ENCODE measurements around the gene FLNB. TPM values are rescaled to one million over a fixed set of nuclear protein-coding genes. Genes with fewer than 3 reads are reported as not detected.

FLNB gene
- total RNA-seq, 1 donor from 2014 or later = 103 TPM

DNA sequence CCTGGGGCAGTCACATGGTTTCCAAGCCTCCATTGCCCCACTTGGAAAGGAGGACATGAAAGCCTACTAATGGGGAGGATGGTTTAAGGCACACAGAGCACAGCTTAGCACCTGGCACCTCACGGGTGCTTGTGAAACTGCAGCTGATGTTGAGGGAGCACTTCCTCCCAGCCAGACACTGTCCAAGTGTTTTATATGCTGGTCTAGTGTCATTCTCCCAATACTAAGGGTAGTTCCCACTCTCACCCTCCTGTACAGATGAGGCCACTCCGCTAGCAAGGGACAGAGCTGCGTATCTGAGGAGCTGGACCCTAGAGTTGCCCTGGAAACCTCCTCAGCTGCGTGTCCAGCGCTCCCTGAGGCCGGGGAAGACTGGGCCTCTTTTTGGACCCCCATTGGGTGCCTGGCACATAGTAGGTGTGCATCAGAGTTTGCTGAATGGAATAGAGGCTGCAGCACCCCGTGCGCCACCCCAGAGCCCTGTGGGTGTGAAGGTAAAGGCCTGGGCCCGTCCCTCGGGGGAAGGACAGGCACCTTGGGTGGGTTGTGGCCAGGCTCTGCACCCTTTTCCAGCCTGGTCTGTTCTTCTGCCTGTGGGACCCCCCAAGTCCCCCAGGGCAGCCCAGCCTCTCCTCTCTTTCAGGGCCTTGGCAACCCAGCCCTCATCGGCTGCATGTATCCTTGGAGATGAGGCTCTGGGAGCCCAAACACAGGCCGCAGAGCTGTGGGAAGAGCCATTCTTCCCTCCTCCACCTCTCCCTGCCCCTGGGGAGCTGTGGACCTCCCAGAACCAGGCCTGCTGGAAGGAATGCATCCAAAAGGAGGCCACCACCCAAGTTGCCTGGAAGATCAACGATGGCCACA is 171.2 kb downstream of the FLNB start:
- TF ChIP-seq, protein P1, sequence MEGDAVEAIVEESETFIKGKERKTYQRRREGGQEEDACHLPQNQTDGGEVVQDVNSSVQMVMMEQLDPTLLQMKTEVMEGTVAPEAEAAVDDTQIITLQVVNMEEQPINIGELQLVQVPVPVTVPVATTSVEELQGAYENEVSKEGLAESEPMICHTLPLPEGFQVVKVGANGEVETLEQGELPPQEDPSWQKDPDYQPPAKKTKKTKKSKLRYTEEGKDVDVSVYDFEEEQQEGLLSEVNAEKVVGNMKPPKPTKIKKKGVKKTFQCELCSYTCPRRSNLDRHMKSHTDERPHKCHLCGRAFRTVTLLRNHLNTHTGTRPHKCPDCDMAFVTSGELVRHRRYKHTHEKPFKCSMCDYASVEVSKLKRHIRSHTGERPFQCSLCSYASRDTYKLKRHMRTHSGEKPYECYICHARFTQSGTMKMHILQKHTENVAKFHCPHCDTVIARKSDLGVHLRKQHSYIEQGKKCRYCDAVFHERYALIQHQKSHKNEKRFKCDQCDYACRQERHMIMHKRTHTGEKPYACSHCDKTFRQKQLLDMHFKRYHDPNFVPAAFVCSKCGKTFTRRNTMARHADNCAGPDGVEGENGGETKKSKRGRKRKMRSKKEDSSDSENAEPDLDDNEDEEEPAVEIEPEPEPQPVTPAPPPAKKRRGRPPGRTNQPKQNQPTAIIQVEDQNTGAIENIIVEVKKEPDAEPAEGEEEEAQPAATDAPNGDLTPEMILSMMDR (IDR thresholded peaks at IDR 0.05; ENCODE audit: unreplicated experiment) = no peak
- no peaks in the 10 kb centered on the region for H3K36me3 Mint-ChIP-seq (ENCODE audit: insufficient read depth)
- H3K4me3 Mint-ChIP-seq (ENCODE audit: low read depth) = no peak overlapping the region

DNA sequence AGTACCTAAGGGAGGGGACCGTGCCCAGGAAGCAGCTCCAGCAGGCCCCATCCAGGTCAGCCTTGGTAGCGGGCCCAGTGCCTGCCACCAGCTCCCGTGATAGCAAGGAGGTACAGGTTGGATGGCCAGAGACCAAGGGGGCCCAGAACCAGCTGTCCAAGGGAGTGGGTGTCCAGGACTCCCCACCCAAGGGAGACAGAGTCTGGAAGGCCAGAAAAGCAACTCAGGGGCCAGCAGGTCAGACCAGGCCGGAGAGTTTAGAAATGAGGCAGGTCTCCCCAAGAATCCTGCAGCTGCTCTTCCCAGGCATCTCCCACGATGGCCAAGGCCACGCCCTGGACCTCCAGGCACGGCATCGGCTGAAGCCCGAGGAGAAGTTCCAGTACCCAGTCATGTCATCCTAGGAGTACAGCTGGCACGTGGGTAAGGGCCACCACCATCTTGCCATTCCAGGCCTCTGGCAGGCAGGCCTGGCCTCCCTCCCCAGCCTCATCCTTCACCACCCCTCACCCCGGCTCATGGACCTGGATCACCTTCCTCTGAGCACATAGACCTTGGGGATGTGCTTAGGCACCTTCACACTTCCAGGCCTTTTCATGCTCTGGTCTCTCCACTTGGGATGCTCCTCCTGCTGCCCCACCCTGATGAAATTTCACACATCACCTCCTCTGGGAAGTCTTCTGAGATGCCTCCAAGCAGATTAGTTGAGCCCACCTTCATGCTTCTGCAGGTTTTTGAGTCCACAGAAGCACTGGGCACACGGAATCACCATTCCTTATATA is 172.1 kb downstream of the FLNB start:
- peaks cover 8% of the 10 kb centered on the region for H3K27me3 Mint-ChIP-seq
- TF ChIP-seq, protein P1 (IDR thresholded peaks at IDR 0.05; ENCODE audit: unreplicated experiment) = no peak
- H3K4me3 Mint-ChIP-seq (ENCODE audit: low read depth) = no peak overlapping the region
- no peaks in the 10 kb centered on the region for H3K9me3 Mint-ChIP-seq (ENCODE audit: low read depth)
- no peak for DNase-seq (ENCODE audit: low spot score, unreplicated experiment)
- H3K4me1 Mint-ChIP-seq (ENCODE audit: low read depth) = peaks cover 8% of the 10 kb centered on the region
- H3K36me3 Mint-ChIP-seq (ENCODE audit: insufficient read depth) = no peaks in the 10 kb centered on the region
- no peak overlapping the region for H3K27ac Mint-ChIP-seq

More for the DNA sequence above, 171.2 kb downstream of the FLNB start:
- Mint-ChIP-seq H3K4me1 (ENCODE audit: low read depth) (peaks cover 14% of the 10 kb centered on the region), H3K27ac (no peak overlapping the region), H3K9me3 (ENCODE audit: low read depth) (no peaks in the 10 kb centered on the region), H3K27me3 (peaks cover 8% of the 10 kb centered on the region)
- no peak for DNase-seq (ENCODE audit: low spot score, unreplicated experiment)

DNA sequence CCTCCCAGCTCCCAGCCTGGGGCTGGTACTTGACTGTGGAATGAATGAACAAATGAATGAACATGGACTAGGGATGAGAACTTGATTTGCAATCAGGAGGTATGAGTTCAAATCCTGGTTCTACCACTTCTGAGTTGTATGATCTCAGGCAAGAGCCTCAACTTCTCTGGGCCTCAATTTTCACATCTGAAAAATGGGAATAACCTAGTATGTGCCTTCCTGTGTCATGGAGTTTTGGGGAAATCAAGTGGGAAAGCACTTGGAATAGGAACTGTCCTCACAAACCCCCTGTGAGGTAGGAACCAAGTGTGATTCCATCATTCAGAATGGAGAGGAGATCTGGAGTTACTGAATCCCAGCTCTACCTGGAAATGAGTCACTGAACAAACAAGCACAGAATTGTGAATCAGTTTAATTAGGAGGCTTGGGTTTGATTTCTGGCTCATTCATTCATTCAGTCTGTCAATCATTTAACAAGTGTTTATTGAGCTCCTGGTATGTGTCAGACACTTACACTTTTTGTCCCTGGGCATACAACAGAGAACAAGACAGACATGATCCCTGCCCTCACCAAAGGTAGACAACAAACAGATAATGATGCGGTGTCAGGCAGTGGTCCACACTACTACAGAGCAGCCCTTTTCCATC is 172.8 kb downstream of the FLNB start:
- Mint-ChIP-seq H3K9me3 (ENCODE audit: low read depth) (no peaks in the 10 kb centered on the region), H3K27me3 (peaks cover 8% of the 10 kb centered on the region), H3K4me1 (ENCODE audit: low read depth) (peaks cover 4% of the 10 kb centered on the region), H3K27ac (no peak overlapping the region), H3K4me3 (ENCODE audit: low read depth) (no peak overlapping the region), H3K36me3 (ENCODE audit: insufficient read depth) (no peaks in the 10 kb centered on the region)
- TF ChIP-seq, protein P1 (IDR thresholded peaks at IDR 0.05; ENCODE audit: unreplicated experiment) = no peak
- no peak for DNase-seq (ENCODE audit: low spot score, unreplicated experiment)

DNA sequence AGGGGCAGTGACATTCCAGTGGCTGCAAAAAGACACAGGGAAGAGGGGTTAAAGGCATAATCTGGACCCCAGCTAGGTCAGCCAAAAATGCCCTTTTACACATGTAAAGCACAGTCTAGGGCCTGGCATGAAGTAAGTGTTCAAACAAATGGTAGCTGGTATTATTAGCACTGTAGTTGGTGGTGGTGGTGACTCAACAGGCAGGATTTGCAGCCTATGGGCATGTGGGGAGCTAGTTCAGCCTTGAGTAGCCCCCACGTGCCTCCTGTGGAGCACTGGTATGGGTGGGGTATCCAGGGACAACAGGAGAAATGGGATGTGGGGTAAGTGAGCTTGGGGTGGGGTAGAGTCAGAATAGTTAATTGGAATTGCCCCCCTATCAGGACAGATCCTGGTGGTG is 175.0 kb downstream of the FLNB start:
- H3K4me1 Mint-ChIP-seq (ENCODE audit: low read depth) = peaks cover 7% of the 10 kb centered on the region
- H3K36me3 Mint-ChIP-seq (ENCODE audit: insufficient read depth) = no peaks in the 10 kb centered on the region
- no peak overlapping the region for H3K4me3 Mint-ChIP-seq (ENCODE audit: low read depth)
- peaks cover 5% of the 10 kb centered on the region for H3K27me3 Mint-ChIP-seq
- TF ChIP-seq, protein P1 (IDR thresholded peaks at IDR 0.05; ENCODE audit: unreplicated experiment) = no peak
- no peak overlapping the region for H3K27ac Mint-ChIP-seq
- no peak for DNase-seq (ENCODE audit: low spot score, unreplicated experiment)
- H3K9me3 Mint-ChIP-seq (ENCODE audit: low read depth) = no peaks in the 10 kb centered on the region

DNA sequence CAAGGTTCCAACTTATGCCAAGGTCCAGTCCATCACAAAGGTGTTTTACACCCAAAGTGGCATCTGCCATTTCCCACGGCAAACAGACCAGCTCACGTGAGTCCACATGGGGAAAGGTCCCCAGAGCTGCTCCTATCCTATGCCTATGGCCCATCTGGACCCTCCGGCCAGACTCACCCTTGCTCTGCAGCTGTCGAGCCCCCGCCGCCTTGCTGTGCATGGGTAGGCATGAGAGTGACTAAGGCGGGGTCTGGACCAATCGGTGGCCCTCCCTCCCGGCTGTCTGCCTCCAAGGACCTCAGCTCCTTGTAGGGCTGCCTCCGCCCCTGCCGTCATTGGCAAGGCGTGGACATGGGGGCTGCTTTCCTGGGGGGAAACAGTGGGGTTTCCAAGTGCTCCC is 175.7 kb downstream of the FLNB start:
- TF ChIP-seq, protein P1 (IDR thresholded peaks at IDR 0.05; ENCODE audit: unreplicated experiment) = no peak
- no peaks in the 10 kb centered on the region for H3K27me3 Mint-ChIP-seq
- no peak overlapping the region for H3K4me3 Mint-ChIP-seq (ENCODE audit: low read depth)
- H3K36me3 Mint-ChIP-seq (ENCODE audit: insufficient read depth) = no peaks in the 10 kb centered on the region
- no peaks in the 10 kb centered on the region for H3K9me3 Mint-ChIP-seq (ENCODE audit: low read depth)
- H3K27ac Mint-ChIP-seq = no peak overlapping the region
- H3K4me1 Mint-ChIP-seq (ENCODE audit: low read depth) = peaks cover 7% of the 10 kb centered on the region
- no peak for DNase-seq (ENCODE audit: low spot score, unreplicated experiment)

Measured in progenitor cell of endocrine pancreas (in vitro differentiated cells).